Epidermal melanocyte (primary cell): ENCODE data around the gene RRAS2.
A peak's percentile ranks its signal among the peaks of the same experiment; 100 is the strongest.
"Not testable (repeated sequence)": the region's sequence is repeated elsewhere in the genome, so short reads cannot be mapped to it uniquely, and the experiment has no call there.

ENCODE experiments used
- DNase-seq: peaks from one replicate; pipeline ENCODE4 v3.0.0; 2011; ENCODE audit warnings: low spot score; ENCODE audit not compliant: insufficient read length

RRAS2 gene

DNA sequence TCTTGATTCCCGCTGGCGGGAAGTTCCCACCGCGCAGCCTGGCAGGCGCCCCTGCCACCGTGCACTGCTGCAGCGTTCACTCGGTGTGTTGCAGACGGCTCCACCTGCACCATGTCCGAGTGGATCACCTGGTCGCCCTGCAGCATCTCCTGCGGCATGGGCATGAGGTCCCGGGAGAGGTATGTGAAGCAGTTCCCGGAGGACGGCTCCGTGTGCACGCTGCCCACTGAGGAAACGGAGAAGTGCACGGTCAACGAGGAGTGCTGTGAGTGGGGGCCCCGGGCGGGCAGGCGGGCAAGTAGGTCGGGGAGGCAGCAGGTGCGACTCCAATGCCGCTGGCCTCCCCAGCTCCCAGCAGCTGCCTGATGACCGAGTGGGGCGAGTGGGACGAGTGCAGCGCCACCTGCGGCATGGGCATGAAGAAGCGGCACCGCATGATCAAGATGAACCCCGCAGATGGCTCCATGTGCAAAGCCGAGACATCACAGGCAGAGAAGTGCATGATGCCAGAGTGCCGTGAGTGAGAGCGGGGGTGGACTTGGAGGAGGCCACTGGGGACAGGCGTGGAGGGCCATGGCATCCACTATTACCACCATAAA is 99.7 kb downstream of the RRAS2 start:
- no peak for DNase-seq

DNA sequence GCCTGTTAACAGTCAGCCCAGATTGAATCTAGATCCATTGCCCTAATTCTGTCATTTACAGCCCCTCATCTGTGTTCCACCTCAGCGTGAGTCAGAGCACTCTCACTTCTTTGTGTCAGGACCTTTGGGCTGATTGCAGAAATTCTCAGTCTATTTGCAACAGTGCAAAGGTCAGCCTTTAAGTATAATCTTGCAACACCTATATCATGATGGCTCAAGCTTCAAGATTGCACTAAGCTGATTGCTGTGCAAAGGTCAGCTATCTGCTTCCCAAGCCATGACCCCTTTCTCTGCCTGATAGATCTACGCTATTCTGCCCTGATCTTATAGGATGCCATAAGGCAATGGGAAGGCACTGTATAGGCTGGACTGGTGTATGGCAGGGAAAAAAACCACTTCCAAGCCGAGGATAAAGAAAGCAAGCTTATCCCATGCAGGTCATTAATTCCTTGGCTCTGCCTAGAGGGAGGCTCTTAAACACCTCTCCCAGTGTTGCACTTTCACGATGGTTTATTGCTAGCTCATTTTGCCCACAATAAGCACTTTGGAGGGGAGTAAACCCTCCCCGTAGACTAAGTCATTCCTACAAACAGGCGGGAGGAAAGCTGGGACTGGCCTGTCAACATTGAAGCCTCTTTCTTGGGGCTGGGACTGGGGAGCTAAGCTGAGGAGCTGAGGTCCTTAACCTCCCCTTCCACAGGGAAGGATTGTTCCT is 100.6 kb downstream of the RRAS2 start:
- DNase-seq: no peak

DNA sequence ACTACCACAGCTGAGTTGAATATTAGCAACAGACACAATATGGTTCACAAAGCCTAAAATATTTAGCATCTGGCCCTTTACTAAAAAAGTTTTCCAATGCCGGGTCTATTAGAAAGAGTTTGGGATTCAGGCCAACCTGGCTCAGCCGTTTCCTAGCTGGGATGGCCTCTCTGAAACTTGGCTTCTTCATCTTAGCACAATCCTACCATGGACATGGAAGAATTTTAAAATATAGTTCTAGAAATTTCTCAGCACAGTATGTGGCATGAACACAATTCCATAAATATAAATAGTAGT is 103.8 kb downstream of the RRAS2 start:
- no peak for DNase-seq

DNA sequence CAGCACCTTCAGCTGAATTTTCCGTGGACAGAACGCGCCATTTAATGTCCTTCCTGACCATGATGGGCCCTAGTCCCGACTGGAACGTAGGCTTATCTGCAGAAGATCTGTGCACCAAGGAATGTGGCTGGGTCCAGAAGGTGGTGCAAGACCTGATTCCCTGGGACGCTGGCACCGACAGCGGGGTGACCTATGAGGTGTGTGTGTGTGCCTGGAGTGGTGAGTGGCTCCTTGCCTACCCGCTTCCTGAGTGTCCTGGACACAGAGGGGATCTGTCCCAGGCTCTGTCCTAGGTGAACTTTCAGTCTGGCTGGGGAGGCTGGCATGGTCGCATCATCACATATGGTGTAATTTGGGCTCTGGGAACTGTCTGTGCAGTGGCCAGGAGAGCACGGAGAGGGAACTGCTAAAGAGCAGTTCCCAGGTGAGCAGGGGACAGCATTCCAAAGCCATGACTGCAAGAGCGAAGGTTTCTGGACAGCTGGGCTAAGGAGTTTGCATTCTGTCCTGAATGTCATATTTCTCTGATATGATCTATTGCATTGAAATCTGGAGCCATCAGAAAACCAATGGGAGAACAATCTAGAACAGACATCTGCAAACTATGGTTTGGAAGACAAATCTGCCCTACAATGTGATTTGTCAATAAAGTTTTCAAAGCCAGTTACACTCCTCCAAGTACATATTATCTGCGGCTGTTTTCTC is 104.3 kb downstream of the RRAS2 start:
- DNase-seq: no peak

DNA sequence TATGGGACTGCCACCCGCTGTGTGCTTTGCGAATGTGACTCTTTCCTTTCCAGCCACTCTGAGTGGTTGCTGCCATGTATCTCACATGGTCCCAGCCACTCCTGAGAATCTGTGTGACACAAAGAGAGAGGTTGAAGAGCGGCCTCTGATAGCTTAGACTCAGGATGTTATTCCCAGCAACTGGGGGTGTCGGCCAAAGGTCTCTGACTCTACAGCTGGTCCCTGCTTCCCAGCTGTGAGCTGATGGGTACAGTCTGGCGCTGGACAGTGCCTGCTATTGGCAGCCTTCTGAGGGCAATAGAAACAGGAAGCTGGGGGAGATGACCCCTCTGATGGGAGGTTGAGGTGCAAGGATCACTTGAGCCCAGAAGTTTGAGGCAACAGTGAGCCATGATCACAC is 105.1 kb downstream of the RRAS2 start:
- no peak for DNase-seq

DNA sequence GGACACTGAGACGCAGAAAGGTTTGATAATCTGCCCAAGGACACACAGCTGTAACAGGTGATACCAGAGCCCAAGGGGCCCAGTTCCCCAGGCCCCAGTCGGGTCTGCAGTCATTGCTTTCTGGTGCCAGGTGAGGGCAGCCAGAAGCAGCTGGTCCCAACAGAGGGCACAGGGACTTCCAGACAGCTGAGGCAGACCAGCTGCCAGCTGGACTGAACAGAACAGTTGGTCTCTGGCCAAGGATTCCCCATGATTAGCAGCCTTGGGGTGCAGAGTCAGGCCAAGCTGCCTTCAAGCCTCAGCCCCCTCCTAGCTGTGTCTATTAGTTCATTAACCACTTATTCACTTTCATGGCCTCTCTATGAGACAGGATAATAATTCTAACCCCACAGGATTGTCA is 105.6 kb downstream of the RRAS2 start:
- DNase-seq: no peak

DNA sequence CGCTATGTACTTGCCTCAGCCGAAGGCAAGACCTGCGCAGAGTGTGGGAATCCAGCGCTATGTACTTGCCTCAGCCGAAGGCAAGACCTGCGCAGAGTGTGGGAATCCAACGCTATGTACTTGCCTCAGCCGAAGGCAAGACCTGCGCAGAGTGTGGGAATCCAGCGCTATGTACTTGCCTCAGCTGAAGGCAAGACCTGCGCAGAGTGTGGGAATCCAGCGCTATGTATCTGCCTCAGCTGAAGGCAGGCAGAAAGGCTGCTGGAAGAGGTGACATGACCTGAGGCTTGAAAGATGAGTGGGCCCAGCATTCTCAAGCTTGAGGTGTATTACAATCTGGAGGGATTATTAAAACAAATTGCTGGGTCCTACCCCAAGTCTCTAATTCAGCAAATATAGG is 106.5 kb downstream of the RRAS2 start:
- not testable (repeated sequence) for DNase-seq

DNA sequence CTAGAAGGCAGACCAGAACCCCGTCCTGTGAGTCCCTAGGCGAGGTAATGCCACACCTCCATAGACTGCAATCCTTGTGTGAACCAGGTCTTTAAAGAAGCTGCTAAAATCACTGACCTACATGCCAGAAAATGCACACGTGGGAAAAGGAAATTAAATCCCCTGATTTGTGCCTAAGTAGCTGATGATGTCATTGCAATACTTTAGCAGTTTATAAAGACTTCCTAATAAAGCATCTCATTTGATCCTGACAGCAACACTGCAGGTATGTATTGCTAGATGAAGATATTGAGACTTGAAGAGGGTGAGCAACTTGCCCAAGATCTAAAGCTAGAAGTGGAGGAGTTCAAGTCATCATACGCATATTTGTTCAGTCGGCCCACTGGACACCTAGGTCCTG is 107.2 kb downstream of the RRAS2 start:
- DNase-seq: no peak

DNA sequence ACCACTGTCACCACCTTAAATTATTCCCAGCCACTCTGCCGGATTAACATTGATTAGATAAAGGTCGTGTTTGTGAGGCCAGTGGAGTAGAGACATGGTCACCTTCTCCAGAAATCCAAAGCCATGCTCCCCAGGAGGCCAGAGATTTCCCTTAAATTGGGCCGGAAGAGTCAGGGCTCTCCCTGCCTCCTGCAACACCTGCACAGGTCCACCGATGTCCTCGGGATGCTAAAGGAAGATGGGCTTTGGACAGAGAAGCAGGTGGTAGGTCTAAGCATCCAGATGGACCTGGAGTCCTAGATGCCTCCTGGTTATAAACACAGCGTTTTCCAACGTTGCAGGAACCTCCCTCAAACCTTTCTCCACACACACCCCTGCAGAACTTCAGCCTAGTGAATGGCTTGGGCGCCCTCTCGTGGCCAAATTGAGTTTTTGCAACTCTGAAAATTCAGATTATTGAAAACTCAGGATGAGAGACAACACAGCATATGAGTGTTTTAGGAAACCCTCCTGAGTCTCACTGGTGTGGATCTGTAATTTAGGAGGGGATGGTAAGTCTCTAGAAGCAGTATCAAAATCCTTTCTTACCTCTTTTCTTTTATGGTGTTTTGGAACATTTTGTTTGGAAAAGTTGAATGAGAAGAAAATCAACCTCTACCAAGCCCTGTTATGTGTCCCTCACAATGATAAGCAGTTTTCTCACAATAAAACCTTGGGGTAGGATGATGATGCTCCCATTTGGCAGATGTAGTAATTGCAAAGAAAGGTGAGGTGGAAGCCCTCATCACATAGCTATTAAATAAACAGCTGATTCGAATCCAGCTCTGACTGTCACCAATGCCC is 109.6 kb downstream of the RRAS2 start:
- peak; percentile 40 for DNase-seq

DNA sequence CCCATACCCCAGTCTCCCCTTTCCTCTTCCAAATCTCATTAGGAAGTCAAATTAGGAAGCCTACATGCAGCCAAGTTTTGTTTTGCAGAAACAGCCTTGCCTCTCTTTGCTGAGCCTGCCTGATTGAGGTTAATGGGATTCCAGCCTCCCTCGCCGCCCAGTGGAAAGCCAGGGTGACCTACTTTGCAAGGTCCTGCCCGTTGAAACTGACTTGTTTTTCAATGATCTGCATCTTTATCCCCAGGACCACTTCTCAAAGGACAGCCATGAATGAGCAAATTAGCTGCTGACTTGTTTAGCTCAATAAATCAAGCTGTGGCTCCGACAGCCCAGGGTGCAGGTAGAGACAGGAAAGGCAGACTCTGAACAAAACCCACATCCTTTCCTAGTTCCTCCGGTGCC is 110.4 kb downstream of the RRAS2 start:
- DNase-seq: no peak

DNA sequence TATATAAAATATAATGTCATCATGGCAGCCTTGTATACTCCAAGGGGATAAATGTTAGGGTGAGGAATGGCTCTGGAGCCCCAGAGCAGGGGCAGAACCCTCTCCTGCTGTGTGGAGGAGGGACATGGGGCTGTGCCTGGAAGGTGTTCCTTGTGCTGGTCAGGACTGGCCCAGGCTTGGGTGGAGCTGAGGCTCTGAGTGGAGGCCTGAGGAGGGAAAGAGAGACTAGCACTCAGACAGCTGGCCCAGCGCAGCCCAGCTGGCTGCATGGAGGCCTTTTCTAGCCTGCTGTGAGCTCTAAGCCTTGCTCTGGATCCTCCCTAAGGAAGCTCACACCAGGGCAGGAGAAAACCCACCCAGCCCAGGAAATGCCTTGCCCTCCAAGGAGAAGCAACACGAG is 113.5 kb downstream of the RRAS2 start:
- DNase-seq: no peak

DNA sequence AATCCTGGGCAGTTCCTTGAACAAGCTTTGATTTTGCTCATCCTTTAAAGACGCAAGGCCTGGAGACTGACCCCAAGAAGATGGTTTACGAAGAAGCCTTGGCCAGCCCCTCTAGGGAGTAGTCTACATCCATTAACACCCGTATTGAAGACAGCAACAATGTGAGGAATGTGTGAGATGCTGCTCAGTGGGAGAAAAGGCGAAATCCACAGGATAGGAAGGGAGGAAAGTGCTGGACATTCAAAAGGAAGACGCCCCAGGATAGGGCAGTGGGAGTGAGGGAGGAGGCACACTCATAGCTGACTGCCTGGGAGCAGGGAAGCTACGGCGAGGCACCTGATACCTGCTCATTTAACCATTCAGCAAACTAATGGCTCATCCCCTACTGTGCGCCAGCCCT is 114.1 kb downstream of the RRAS2 start:
- DNase-seq: no peak

DNA sequence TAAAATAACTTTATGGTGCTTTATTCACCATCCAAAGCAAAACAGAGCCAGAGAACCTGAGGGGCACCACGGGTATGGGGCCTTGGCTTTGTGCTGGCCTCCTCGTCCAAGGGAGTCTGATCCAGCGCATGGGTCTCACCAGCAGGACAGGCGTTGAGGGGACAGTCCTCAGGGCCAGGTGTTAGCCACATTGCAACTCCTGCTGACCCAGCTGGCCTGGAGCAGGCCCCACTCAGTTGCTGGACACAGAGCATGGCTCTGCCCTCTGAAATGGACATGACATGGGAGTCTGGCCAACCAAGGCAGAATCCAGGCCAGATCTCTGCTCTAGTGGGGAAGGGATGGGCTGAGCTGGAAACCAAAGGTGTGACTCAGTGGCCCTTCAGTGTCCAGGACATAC is 116.2 kb downstream of the RRAS2 start:
- no peak for DNase-seq

DNA sequence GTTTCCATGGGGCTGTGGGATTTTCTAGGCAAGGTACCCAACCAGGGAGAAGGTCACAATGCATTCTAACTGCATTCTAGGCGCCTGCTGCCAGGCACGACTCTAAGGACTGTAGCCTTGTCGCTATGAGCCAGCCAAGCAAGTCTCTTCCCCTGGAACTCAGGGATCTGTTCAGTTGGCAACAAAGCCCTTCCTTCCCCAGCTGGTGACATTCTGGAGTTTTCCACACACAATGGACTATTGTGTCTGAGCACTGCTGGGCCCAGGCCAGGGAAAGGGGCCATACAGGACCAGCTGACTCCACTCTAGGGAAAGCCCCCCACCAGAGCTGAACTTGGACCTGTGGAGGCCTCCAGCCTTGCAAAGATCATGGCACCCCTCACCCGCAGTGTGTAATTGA is 116.8 kb downstream of the RRAS2 start:
- DNase-seq: no peak

DNA sequence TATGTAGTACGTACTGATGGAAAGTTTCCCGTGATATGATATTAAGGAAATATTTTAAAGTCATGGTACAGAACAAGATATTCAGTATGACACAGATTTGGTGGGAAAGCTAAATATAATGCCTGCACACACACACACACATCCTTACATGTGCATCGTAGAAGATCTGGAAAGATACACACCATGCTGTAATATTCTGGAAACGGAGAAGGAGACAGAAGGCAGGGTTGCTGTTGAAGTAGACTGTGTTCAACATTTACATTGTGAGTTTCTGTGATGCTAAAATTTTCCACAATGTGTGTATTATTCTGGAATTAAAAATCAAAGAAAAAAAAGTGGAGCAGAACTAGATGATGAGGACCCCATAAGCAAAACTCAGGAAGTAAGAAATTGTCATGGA is 118.0 kb downstream of the RRAS2 start:
- no peak for DNase-seq

DNA sequence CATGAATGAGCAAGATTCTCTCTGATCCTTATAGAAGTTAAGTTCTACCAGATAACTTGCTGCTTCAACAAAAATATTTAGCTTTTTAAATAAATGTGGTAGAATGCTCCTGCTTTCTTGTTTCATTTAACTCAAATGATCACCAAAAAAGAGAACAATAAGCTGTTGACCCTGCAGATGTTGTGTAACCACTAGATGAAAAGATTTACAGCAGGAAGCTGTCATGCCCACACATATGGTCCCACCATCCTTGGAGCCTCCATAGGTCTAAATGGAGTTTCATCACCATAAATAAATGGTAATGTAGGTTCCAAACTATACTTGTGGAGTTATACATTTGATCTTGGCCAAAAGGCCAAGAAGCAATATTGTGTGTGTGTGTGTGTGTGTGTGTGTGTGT is 118.8 kb downstream of the RRAS2 start:
- no peak for DNase-seq

DNA sequence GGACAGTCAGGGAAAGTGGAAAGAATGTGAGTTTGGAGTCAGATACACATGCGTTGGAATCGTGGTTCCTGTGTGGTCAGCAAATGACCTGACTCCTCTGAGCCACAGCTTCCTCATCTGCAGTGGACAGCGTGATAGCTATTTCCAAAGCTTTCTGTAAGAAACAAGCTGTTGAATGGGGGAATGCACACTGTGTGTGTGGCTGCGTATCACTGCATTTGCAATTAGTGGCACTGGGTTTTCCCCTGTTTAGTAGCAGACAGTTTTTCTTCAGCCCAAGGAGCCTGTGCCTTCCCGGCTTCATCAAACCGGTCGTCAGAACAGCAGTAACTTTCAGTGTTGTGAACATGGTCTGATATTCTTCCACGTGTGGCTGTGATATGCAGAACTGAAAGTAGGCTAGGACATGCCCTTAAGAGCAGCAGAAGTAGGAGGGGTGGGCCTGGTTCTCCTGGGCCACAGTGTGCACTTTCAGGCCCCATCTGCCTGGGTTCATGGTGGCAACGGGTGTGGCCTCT is 121.5 kb downstream of the RRAS2 start:
- no peak for DNase-seq

DNA sequence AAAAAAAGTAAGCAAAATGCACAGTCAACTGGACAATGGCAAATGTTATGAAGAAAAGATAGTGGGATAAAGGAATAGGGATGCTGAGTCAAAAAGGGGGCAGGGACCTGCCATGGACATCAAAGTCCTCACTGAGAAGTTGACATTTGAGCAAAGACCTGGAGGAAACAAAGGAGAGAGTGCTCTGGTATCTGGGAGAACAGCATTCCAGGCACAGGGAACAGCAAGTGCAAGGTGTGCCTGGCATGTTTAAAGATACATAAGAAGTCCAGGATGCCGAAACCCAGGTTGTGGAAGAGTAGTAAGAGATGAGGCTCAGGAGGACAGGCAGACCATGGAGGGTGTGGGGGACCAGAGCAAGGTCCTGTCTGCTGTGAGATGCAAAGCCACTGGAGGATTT is 123.3 kb downstream of the RRAS2 start:
- DNase-seq: no peak

DNA sequence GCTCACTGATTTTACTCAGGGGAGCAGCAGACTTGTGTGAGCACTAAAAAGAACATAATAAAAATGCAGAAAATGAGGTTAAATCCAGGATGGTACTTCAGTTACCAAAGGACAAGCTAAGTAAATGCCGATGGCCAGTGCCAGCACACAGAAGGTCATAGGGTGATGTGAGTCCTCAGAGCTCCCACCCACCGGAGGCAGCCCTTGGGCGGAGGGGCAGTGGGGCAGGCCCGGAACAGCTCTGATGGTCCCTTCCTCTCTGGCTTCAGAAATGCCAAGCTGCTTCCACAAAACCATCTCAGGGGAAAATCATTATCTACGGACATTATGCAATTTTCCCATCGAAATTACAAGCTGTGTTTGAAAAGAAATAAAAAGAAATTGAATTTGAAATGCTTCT is 124.5 kb downstream of the RRAS2 start:
- no peak for DNase-seq

DNA sequence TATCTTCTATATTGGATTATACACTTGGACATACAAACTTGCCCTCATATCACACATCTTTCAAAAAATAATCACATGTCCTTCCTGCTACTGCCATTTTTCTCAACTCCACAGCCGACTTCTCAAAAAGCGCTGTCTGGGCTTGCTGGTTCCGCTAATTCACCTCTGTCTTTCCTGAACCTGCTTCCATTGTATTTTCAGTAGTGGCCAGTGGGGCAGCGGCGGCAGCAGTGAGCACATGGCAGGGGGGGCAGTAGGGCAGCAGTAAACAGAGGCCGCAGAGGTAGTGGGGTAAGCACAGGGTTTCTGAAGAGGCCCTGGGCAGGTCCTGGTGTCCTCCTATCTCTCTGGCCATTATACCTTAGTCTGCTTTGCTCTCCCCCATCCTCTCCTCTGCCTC is 126.3 kb downstream of the RRAS2 start:
- DNase-seq: no peak

DNA sequence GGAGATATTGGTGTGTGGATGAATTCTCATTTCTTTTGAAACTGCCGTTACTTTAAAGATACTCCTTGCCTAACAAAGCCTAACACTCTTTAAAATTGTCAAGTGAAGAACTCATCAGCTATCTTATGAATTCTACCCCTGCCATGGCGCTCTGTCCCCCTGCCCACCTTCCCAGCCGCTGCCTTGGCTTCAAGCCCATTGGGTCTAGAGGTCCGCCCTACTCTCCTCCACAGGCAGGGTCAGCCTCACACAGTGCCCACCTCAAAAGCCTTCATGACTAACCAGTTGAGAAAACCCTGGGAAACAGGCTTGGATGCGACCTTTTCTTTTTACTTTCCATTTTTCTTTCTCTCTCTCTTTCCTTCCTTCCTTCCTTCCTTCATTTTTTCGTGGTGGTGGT is 128.6 kb downstream of the RRAS2 start:
- no peak for DNase-seq

DNA sequence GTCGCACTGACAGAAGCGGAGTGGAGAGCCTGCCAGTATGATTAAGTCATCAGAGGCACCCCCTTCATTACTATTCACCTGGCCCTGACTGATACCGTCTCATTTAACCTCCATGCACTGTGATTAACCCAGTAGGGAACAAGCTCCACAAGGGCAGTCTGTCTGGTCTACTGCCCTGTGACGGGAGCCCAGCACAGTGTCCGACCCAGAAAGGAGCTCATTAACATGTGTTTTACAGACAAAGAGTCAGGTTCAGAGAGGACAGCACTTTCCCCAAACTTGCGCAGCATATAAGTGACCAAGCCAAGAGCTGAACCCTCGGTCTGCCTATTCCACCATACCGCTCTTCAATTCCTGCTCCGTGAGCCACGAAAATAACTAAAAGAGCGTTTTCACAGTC is 129.5 kb downstream of the RRAS2 start:
- no peak for DNase-seq
